ENCODE data around the gene CGB5. TPM values are rescaled to one million over a fixed set of nuclear protein-coding genes. Genes with fewer than 3 reads are reported as not detected.
A peak's percentile ranks its signal among the peaks of the same experiment; 100 is the strongest.

CGB5 gene
- total RNA-seq, 4 donors from 2014 or later = not detected

DNA sequence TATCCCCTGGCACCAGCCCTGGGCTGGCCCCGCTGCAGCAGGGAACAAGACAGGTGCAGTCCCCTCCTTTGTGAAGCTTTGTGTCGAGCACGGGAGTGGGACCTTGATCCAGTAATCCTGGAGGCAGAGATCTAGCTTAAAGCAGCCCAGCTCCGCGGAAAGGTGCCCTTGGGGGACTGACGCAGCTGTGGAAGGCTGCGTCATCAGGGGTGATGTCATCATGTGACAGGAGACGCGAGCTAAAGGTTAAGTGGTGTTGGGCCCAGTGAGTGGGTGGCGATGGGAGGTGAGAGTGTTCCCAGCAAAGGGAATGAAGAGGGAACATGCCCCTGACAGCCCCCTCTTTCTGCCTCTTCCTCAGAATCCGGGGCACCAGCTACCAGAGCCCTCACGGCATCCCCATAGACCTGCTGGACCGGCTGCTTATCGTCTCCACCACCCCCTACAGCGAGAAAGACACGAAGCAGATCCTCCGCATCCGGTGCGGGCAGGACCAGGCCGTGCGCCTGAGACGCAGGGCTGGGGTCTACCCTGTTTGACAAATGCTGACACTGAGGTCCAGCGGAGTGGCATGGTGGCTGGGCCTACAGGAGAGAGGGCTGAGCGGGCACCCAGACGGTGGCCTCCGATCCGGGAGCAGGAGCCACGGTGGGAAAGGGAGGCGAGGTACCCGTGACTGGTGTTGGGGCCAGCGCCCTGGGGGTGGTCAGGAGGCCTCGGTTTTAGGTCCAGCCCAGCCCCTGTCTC lies 29.4 kb upstream of the CGB5 start:
- DNase-seq = no peak
- H3K36me3 ChIP-seq = peaks cover 0 to 62% of the 10 kb centered on the region in 2 donors

DNA sequence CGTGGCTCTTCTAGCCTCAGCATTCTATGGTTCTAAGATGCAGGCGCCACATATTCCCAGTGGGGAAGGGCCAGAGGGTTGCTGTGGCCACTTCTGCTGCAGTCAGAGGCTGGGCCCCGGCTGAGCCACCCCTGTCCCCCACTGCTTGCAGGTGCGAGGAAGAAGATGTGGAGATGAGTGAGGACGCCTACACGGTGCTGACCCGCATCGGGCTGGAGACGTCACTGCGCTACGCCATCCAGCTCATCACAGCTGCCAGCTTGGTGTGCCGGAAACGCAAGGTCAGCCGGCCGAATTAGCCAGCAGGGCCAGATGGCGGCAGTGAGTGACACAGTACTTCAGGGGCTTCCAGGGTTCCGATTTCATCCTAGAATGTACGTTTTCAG lies 28.8 kb upstream of the CGB5 start:
- in situ Hi-C loops (cut with MboI; ENCODE audit: low sequenced_read_pairs in 4 of 4) = no loop called here
- Histone ChIP-seq H3K4me1 (peaks cover 14 to 19% of the 10 kb centered on the region in 2 donors), H3K9me3 (no peaks in the 10 kb centered on the region), H3K27me3 (peaks cover 0 to 11% (median 8%) of the 10 kb centered on the region in 3 donors), H3K4me3 (no peak overlapping the region), H3K27ac (no peak overlapping the region), H3K36me3 (peaks cover 0 to 57% of the 10 kb centered on the region in 2 donors)
- intact Hi-C loops (cut with DNase I; ENCODE audit: low total_unique reads) = no loop called here
- DNase-seq (no peak), ATAC-seq (no peak)
- TF ChIP-seq CTCF (IDR thresholded peaks at IDR 0.05 in 4 of 5, conservative IDR thresholded peaks at IDR 0.05 in 1 of 5) = no peak

More for the DNA sequence above, 29.4 kb upstream of the CGB5 start:
- in situ Hi-C loops (cut with MboI; ENCODE audit: low sequenced_read_pairs in 4 of 4) (no loop called here), intact Hi-C loops (cut with DNase I; ENCODE audit: low total_unique reads) (no loop called here)
- H3K9me3 ChIP-seq = no peaks in the 10 kb centered on the region
- TF ChIP-seq CTCF (IDR thresholded peaks at IDR 0.05 in 4 of 5, conservative IDR thresholded peaks at IDR 0.05 in 1 of 5) (no peak), POLR2A (IDR thresholded peaks at IDR 0.05) (no peak)
- no peak overlapping the region for H3K27ac ChIP-seq
- ATAC-seq = no peak
- peaks cover 13 to 17% of the 10 kb centered on the region in 2 donors for H3K4me1 ChIP-seq
- no peak overlapping the region for H3K4me3 ChIP-seq
- peaks cover 0 to 10% (median 8%) of the 10 kb centered on the region in 3 donors for H3K27me3 ChIP-seq

DNA sequence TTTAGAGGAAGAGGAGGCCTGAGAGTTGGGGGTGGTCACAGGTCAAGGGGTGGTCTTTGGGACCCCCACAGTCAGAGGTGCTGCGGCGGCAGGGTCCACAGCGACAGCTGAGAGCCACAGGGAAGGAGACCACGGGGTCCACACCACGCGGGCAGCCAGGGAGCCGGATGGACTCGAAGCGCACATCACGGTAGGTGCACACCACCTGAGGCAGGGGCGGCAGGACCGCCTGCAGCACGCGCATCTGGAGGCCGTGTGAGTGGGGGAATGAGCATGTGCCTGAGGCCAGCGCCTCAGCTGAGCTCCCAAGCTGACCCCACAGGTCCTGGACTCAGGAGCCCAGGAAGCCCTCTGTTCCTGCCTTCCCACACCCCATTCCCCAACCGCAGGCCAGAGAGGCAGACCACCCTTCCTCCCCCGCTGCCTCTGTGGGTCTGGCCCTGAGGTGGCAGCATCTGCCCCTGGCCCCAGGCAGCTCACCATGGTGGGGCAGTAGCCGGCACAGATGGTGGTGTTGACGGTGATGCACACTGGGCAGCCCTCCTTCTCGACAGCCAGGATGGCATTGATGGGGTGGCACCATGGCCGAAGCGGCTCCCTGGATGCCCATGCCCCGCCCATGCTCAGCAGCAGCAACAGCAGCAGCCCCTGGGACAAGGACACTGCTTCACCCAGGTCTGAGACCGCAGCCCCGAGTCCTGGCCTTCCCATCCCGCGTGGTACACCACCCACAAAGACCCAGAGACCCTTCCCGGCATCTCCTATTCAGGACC lies 27.4 kb upstream of the CGB5 start:
- TF ChIP-seq POLR2A (IDR thresholded peaks at IDR 0.05) (no peak), CTCF (IDR thresholded peaks at IDR 0.05 in 4 of 5, conservative IDR thresholded peaks at IDR 0.05 in 1 of 5) (no peak)
- Histone ChIP-seq H3K9me3 (no peaks in the 10 kb centered on the region), H3K36me3 (peaks cover 0 to 43% of the 10 kb centered on the region in 2 donors), H3K27ac (no peak overlapping the region), H3K4me1 (peaks cover 14 to 19% of the 10 kb centered on the region in 2 donors), H3K27me3 (peaks cover 0 to 11% (median 8%) of the 10 kb centered on the region in 3 donors), H3K4me3 (no peak overlapping the region)
- in situ Hi-C loops (cut with MboI; ENCODE audit: low sequenced_read_pairs in 4 of 4) (no loop called here), intact Hi-C loops (cut with DNase I; ENCODE audit: low total_unique reads) (no loop called here)
- ATAC-seq = no peak
- DNase-seq = no peak

DNA sequence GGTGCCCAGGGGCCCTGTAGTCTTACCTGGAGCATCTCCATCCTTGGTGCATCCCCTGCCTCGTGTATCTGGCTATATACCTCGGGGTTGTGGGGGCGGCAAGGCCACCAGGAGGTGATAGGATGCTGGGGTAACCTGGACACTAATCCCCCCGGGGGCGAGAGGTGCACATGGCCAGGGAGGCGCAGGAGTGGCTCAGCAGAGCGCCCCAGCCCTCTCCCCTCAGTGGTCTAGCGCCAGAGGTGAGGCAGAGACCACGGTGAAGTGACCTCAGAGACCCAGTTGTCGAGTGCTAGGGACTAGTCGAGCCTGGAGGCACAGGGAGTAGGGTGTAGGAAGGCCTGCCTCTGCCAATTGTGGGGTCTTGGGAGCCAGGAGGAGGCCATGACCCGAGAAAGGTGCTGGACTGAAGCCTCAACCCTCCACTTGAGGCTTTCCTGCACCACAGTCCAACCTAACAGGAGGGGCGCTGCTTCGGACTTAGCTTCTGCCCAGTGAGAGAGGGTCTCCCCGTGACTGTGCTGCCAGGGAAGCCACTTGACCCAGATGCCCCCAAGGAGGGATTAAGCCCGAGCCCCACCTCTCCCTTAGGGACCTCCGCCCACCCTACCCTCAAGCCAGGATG lies 26.5 kb upstream of the CGB5 start, which contains the start of gene LHB:
Gene LHB, minus strand, starts transcription at position 51 of the 625 bp plus-strand sequence. Its CDS starts 10 bp downstream, at position 41.
- no peak within 1 kb of the TSS for H3K27ac ChIP-seq
- intact Hi-C loops (cut with DNase I; ENCODE audit: low total_unique reads) = no loop called here
- ATAC-seq = no peak

More for the DNA sequence above, 26.5 kb upstream of the CGB5 start, which contains the start of gene LHB:
- H3K36me3 ChIP-seq = peaks cover 0 to 34% of the 10 kb centered on the region in 2 donors
- peaks cover 14 to 19% of the 10 kb centered on the region in 2 donors for H3K4me1 ChIP-seq
- H3K27me3 ChIP-seq = peaks cover 0 to 11% (median 8%) of the 10 kb centered on the region in 3 donors
- peak within 1 kb of the TSS; percentile 55 to 72 (median 57) for H3K4me3 ChIP-seq
- H3K9me3 ChIP-seq = no peaks in the 10 kb centered on the region
- no peak for DNase-seq
- TF ChIP-seq CTCF (IDR thresholded peaks at IDR 0.05 in 4 of 5, conservative IDR thresholded peaks at IDR 0.05 in 1 of 5) = no peak
- TF ChIP-seq POLR2A (IDR thresholded peaks at IDR 0.05) = no peak
- in situ Hi-C loops (cut with MboI; ENCODE audit: low sequenced_read_pairs in 4 of 4) = no loop called here
